ENCODE measurements around the gene EOGT. TPM values are rescaled to one million over a fixed set of nuclear protein-coding genes. Genes with fewer than 3 reads are reported as not detected.

Gene EOGT
- total RNA-seq, 1 experiment from 2014 or later: 20.1 TPM

- Histone ChIP-seq H3K9me2 (ENCODE audit: insufficient read depth) (no peaks in the 10 kb centered on the region), H3K4me3 (replicated peaks in 1 of 2; ENCODE audit: low read depth in 1 of 2, low read length in 2 of 2) (no peak overlapping the region), H3K9ac (ENCODE audit: low read length) (no peak overlapping the region), H3K9me3 (ENCODE audit: control insufficient read depth in 1 of 2, insufficient read depth in 1 of 2, low read depth in 1 of 2, low read length in 2 of 2) (no peaks in the 10 kb centered on the region), H3K79me2 (ENCODE audit: insufficient read depth, low read length) (no peaks in the 10 kb centered on the region), H3K36me3 (ENCODE audit: control insufficient read depth in 1 of 2, insufficient read depth in 2 of 2, low read length in 2 of 2) (peaks cover 10 to 11% of the 10 kb centered on the region in 2 experiments), H3K4me1 (ENCODE audit: control insufficient read depth in 1 of 2, insufficient read depth in 2 of 2, low read length in 2 of 2) (no peaks in the 10 kb centered on the region), H3K4me2 (ENCODE audit: low read length) (no peak overlapping the region), H2AFZ (ENCODE audit: low read depth, low read length, poor library complexity, severe bottlenecking) (no peak overlapping the region), H3K27me3 (ENCODE audit: insufficient read depth, low read length) (no peaks in the 10 kb centered on the region), H4K20me1 (ENCODE audit: insufficient read depth) (no peaks in the 10 kb centered on the region), H3K27ac (ENCODE audit: low read depth, low read length) (no peak overlapping the region)
- POLR2A ChIA-PET: no interaction called here
- TF ChIP-seq EZH2 (IDR thresholded peaks at IDR 0.05) (no peak), SP1 (IDR thresholded peaks at IDR 0.05; ENCODE audit: low read depth) (no peak), EGR1 (IDR thresholded peaks at IDR 0.05; ENCODE audit: low read depth) (no peak), MAX (IDR thresholded peaks at IDR 0.05) (no peak), SIN3A (IDR thresholded peaks at IDR 0.05; ENCODE audit: low read depth) (no peak), CTCF (IDR thresholded peaks at IDR 0.05 in 2 of 3, conservative IDR thresholded peaks at IDR 0.05 in 1 of 3; ENCODE audit: borderline replicate concordance in 1 of 3, insufficient read depth in 1 of 3, low read depth in 2 of 3, low read length in 2 of 3) (no peak), POLR2A (IDR thresholded peaks at IDR 0.05; ENCODE audit: borderline replicate concordance, extremely low read depth, insufficient read depth, insufficient read length) (no peak), ZNF274 (IDR thresholded peaks at IDR 0.05; ENCODE audit: low read depth, low read length) (no peak), CEBPB (IDR thresholded peaks at IDR 0.05; ENCODE audit: low read depth) (no peak), ZFX (IDR thresholded peaks at IDR 0.05) (no peak), FOSL1 (IDR thresholded peaks at IDR 0.05; ENCODE audit: low read depth) (no peak), SRF (IDR thresholded peaks at IDR 0.05; ENCODE audit: low read depth) (no peak), POLR2AphosphoS5 (IDR thresholded peaks at IDR 0.05; ENCODE audit: low read depth, low read length) (no peak)
- TF ChIP-seq, protein P1, sequence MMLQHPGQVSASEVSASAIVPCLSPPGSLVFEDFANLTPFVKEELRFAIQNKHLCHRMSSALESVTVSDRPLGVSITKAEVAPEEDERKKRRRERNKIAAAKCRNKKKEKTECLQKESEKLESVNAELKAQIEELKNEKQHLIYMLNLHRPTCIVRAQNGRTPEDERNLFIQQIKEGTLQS (IDR thresholded peaks at IDR 0.05): no peak
- TF ChIP-seq, protein P2, sequence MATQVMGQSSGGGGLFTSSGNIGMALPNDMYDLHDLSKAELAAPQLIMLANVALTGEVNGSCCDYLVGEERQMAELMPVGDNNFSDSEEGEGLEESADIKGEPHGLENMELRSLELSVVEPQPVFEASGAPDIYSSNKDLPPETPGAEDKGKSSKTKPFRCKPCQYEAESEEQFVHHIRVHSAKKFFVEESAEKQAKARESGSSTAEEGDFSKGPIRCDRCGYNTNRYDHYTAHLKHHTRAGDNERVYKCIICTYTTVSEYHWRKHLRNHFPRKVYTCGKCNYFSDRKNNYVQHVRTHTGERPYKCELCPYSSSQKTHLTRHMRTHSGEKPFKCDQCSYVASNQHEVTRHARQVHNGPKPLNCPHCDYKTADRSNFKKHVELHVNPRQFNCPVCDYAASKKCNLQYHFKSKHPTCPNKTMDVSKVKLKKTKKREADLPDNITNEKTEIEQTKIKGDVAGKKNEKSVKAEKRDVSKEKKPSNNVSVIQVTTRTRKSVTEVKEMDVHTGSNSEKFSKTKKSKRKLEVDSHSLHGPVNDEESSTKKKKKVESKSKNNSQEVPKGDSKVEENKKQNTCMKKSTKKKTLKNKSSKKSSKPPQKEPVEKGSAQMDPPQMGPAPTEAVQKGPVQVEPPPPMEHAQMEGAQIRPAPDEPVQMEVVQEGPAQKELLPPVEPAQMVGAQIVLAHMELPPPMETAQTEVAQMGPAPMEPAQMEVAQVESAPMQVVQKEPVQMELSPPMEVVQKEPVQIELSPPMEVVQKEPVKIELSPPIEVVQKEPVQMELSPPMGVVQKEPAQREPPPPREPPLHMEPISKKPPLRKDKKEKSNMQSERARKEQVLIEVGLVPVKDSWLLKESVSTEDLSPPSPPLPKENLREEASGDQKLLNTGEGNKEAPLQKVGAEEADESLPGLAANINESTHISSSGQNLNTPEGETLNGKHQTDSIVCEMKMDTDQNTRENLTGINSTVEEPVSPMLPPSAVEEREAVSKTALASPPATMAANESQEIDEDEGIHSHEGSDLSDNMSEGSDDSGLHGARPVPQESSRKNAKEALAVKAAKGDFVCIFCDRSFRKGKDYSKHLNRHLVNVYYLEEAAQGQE (IDR thresholded peaks at IDR 0.05; ENCODE audit: low read depth): no peak
- TF ChIP-seq, protein P3, sequence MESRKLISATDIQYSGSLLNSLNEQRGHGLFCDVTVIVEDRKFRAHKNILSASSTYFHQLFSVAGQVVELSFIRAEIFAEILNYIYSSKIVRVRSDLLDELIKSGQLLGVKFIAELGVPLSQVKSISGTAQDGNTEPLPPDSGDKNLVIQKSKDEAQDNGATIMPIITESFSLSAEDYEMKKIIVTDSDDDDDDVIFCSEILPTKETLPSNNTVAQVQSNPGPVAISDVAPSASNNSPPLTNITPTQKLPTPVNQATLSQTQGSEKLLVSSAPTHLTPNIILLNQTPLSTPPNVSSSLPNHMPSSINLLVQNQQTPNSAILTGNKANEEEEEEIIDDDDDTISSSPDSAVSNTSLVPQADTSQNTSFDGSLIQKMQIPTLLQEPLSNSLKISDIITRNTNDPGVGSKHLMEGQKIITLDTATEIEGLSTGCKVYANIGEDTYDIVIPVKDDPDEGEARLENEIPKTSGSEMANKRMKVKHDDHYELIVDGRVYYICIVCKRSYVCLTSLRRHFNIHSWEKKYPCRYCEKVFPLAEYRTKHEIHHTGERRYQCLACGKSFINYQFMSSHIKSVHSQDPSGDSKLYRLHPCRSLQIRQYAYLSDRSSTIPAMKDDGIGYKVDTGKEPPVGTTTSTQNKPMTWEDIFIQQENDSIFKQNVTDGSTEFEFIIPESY (IDR thresholded peaks at IDR 0.05; ENCODE audit: extremely low read depth, insufficient replicate concordance, low read length): no peak
- DNase-seq (ENCODE audit: low read depth, low spot score) (no peak), ATAC-seq (no peak)
- intact Hi-C loops (cut with micrococcal nuclease): no loop called here
- CTCF ChIA-PET: no interaction called here
- RAD21 ChIA-PET (ENCODE audit: low non-redundant PET in 1 of 2, low total read pairs in 2 of 2, uncharacterized antibody in 2 of 2, unreplicated experiment in 2 of 2): no interaction called here
- BruUV-seq (replicated peaks): no TSS peak
Observed at GRCh38 chr3:68999158-68999557, 14.3 kb downstream of the EOGT start.

Data from HCT116 (cell line).